Activated CD8-positive, alpha-beta memory T cell treated with anti-CD3 and anti-CD28 coated beads, Interleukin-2, amount 50 U/mL, for 4 hours (primary cell): ENCODE results near the gene ST6GALNAC2.
A peak's percentile ranks its signal among the peaks of the same experiment; 100 is the strongest.
"Not testable (repeated sequence)": the region's sequence is repeated elsewhere in the genome, so short reads cannot be mapped to it uniquely, and the experiment has no call there.

Source experiments
- DNase-seq: peaks from one replicate; pipeline ENCODE4 v3.0.0-alpha.2; 2020

Gene ST6GALNAC2

GRCh38 chr17:76525513-76525833 is 60.2 kb downstream of the ST6GALNAC2 start:
- not testable (repeated sequence) for DNase-seq

- DNase-seq, result no peak
Measured at GRCh38 chr17:76524598-76525512, 60.8 kb downstream of the ST6GALNAC2 start.

- peak; percentile 82 for DNase-seq
Measured at GRCh38 chr17:76523084-76524037, 62.3 kb downstream of the ST6GALNAC2 start.

GRCh38 chr17:76521683-76522082 is 64.0 kb downstream of the ST6GALNAC2 start:
- not testable (repeated sequence) for DNase-seq

- DNase-seq, result no peak
Measured at GRCh38 chr17:76521262-76521661, 64.4 kb downstream of the ST6GALNAC2 start.

- no peak for DNase-seq
Measured at GRCh38 chr17:76519048-76519966, 66.4 kb downstream of the ST6GALNAC2 start.

GRCh38 chr17:76517638-76518038 is 68.0 kb downstream of the ST6GALNAC2 start:
- no peak for DNase-seq
